ENCODE results near the gene PCBP3.

DNA sequence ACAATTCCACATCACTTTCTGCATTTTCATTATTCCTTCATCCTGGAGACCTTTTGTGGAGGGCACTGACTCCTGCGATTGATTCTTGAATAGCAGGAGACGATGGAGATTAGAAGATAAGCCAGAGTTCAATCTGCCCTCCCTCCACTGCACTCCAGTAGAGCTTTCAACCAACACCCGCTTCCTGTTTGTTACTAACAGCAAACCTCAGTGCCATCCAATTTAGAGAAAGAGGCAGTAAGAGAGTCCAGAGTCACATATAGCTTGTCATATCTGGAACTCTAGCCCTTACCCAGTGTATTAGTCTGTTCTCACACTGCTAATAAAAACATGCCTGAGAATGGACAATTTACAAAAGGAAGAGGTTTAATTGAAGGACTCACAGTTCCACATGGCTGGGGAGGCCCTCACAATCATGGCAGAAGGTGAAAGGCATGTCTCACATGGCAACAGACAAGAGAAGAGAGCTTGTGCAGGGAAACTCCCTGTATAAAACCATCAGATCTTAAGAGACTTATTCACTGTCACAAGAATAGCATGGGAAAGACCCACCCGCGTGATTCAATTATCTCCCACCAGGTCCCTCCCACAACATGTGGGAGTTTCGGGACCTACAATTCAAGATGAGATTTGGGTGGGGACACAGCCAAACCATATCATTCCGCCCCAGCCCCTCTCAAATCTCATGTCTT lies 55.9 kb downstream of the PCBP3 start:
- TF ChIP-seq, protein P1, sequence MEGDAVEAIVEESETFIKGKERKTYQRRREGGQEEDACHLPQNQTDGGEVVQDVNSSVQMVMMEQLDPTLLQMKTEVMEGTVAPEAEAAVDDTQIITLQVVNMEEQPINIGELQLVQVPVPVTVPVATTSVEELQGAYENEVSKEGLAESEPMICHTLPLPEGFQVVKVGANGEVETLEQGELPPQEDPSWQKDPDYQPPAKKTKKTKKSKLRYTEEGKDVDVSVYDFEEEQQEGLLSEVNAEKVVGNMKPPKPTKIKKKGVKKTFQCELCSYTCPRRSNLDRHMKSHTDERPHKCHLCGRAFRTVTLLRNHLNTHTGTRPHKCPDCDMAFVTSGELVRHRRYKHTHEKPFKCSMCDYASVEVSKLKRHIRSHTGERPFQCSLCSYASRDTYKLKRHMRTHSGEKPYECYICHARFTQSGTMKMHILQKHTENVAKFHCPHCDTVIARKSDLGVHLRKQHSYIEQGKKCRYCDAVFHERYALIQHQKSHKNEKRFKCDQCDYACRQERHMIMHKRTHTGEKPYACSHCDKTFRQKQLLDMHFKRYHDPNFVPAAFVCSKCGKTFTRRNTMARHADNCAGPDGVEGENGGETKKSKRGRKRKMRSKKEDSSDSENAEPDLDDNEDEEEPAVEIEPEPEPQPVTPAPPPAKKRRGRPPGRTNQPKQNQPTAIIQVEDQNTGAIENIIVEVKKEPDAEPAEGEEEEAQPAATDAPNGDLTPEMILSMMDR (IDR thresholded peaks at IDR 0.05 in 2 of 3, conservative IDR thresholded peaks at IDR 0.05 in 1 of 3; ENCODE audit: control insufficient read depth in 2 of 3, extremely low read depth in 1 of 3, insufficient read depth in 1 of 3, low read depth in 3 of 3, low read length in 3 of 3), result no peak
- TF ChIP-seq HCFC1 (IDR thresholded peaks at IDR 0.05; ENCODE audit: low read length) (no peak), KAT2A (conservative IDR thresholded peaks at IDR 0.05; ENCODE audit: control insufficient read depth, low read depth, low read length) (no peak), ZNF274 (IDR thresholded peaks at IDR 0.05; ENCODE audit: insufficient read depth, insufficient read length) (no peak), MYC (IDR thresholded peaks at IDR 0.05; ENCODE audit: insufficient read depth, insufficient read length, insufficient replicate concordance, low read length, severe bottlenecking) (no peak), EP300 (IDR thresholded peaks at IDR 0.05; ENCODE audit: borderline replicate concordance in 1 of 2, control insufficient read depth in 1 of 2, low read depth in 2 of 2, low read length in 2 of 2) (no peak), IKZF1 (conservative IDR thresholded peaks at IDR 0.05) (no peak), BHLHE40 (IDR thresholded peaks at IDR 0.05; ENCODE audit: borderline replicate concordance in 1 of 2, low read depth in 2 of 2, low read length in 1 of 2) (no peak), STAT1 (conservative IDR thresholded peaks at IDR 0.05) (no peak), TARDBP (IDR thresholded peaks at IDR 0.05; ENCODE audit: borderline replicate concordance) (no peak), FOXK2 (IDR thresholded peaks at IDR 0.05) (no peak)
- TF ChIP-seq, protein P2, sequence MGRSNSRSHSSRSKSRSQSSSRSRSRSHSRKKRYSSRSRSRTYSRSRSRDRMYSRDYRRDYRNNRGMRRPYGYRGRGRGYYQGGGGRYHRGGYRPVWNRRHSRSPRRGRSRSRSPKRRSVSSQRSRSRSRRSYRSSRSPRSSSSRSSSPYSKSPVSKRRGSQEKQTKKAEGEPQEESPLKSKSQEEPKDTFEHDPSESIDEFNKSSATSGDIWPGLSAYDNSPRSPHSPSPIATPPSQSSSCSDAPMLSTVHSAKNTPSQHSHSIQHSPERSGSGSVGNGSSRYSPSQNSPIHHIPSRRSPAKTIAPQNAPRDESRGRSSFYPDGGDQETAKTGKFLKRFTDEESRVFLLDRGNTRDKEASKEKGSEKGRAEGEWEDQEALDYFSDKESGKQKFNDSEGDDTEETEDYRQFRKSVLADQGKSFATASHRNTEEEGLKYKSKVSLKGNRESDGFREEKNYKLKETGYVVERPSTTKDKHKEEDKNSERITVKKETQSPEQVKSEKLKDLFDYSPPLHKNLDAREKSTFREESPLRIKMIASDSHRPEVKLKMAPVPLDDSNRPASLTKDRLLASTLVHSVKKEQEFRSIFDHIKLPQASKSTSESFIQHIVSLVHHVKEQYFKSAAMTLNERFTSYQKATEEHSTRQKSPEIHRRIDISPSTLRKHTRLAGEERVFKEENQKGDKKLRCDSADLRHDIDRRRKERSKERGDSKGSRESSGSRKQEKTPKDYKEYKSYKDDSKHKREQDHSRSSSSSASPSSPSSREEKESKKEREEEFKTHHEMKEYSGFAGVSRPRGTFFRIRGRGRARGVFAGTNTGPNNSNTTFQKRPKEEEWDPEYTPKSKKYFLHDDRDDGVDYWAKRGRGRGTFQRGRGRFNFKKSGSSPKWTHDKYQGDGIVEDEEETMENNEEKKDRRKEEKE (IDR thresholded peaks at IDR 0.05), result no peak
- TF ChIP-seq, protein P3, sequence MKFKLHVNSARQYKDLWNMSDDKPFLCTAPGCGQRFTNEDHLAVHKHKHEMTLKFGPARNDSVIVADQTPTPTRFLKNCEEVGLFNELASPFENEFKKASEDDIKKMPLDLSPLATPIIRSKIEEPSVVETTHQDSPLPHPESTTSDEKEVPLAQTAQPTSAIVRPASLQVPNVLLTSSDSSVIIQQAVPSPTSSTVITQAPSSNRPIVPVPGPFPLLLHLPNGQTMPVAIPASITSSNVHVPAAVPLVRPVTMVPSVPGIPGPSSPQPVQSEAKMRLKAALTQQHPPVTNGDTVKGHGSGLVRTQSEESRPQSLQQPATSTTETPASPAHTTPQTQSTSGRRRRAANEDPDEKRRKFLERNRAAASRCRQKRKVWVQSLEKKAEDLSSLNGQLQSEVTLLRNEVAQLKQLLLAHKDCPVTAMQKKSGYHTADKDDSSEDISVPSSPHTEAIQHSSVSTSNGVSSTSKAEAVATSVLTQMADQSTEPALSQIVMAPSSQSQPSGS (IDR thresholded peaks at IDR 0.05; ENCODE audit: low read length), result no peak

Data from GM12878 (cell line).